CD8-positive, alpha-beta memory T cell (primary cell): ENCODE measurements around the gene AK9. TPM values are rescaled to one million over a fixed set of nuclear protein-coding genes. Genes with fewer than 3 reads are reported as not detected.

Source experiments
- CTCF ChIA-PET: fragments of 350-600 bp; sonication (Branson Sonifier 250); formaldehyde crosslinking; loops from one replicate; lab custom pipeline; 2021; ENCODE audit warnings: antibody characterized with exemption; lab: Charles Lee
- POLR2A ChIA-PET: fragments of 350-600 bp; sonication (Branson Sonifier 250); formaldehyde crosslinking; loops from one replicate; lab custom pipeline; 2021; ENCODE audit warnings: antibody characterized with exemption; lab: Charles Lee
- DNase-seq, 5 donors: peaks; one replicate each; pipeline versions ENCODE4 v3.0.0 to v3.0.0-alpha.2; 2020 to 2022; ENCODE audit warnings: mixed read lengths in 1 of 5
- H3K27ac ChIP-seq: one replicate; pipeline ENCODE4 v1.7.0; 2013; ENCODE audit warnings: low read depth, mild to moderate bottlenecking, low read length, moderate library complexity
- H3K27me3 ChIP-seq: 2 replicates; pipeline ENCODE4 v1.7.0; 2013; ENCODE audit warnings: low read length, mild to moderate bottlenecking; ENCODE audit not compliant: insufficient read depth, poor library complexity, severe bottlenecking
- H3K36me3 ChIP-seq: 2 replicates; pipeline ENCODE4 v1.7.0; 2013; ENCODE audit warnings: mild to moderate bottlenecking, low read length, moderate library complexity; ENCODE audit not compliant: insufficient read depth
- H3K4me1 ChIP-seq: 2 replicates; pipeline ENCODE4 v1.7.0; 2013; ENCODE audit warnings: mild to moderate bottlenecking, low read length, moderate library complexity; ENCODE audit not compliant: insufficient read depth
- H3K4me3 ChIP-seq: 2 replicates; pipeline ENCODE4 v1.7.0; 2013; ENCODE audit warnings: mild to moderate bottlenecking, low read length
- H3K9me3 ChIP-seq: 2 replicates; pipeline ENCODE4 v1.7.0; 2013; ENCODE audit warnings: mild to moderate bottlenecking, low read length
- H3K27ac Mint-ChIP-seq, 8 donors: one replicate each; pipeline ENCODE4 v1.8.0; 2020 to 2021; ENCODE audit warnings: mixed read lengths in 8 of 8, mild to moderate bottlenecking in 6 of 8, inconsistent platforms in 3 of 8, moderate library complexity in 3 of 8
- H3K27me3 Mint-ChIP-seq, 2 donors: one replicate each; pipeline ENCODE4 v1.8.0; 2020 to 2021; ENCODE audit warnings: mixed read lengths in 2 of 2, mild to moderate bottlenecking in 1 of 2, moderate library complexity in 1 of 2
- H3K36me3 Mint-ChIP-seq, 3 donors: one replicate each; pipeline ENCODE4 v1.8.0; 2020 to 2021; ENCODE audit warnings: mixed read lengths in 3 of 3, inconsistent platforms in 1 of 3, mild to moderate bottlenecking in 1 of 3
- H3K4me1 Mint-ChIP-seq, 3 donors: one replicate each; pipeline ENCODE4 v1.8.0; 2020 to 2021; ENCODE audit warnings: mixed read lengths in 3 of 3, inconsistent platforms in 1 of 3, mild to moderate bottlenecking in 1 of 3
- H3K4me3 Mint-ChIP-seq, 7 donors: one replicate each; pipeline ENCODE4 v1.8.0; 2020 to 2021; ENCODE audit warnings: mixed read lengths in 7 of 7, mild to moderate bottlenecking in 6 of 7, moderate library complexity in 4 of 7, inconsistent platforms in 2 of 7
- H3K9me3 Mint-ChIP-seq, 5 donors: one replicate each; pipeline ENCODE4 v1.8.0; 2020 to 2022; ENCODE audit warnings: mixed read lengths in 5 of 5, mild to moderate bottlenecking in 3 of 5, moderate library complexity in 2 of 5, inconsistent platforms in 1 of 5
- polyA plus RNA-seq: library from polyadenylated mRNA; unstranded; fragments of 300-500 nt; fragmentation: Illumina TruSeq; gene quantifications from one replicate; pipeline ENCODE4 v1.2.3, GENCODE V29; 2021
- total RNA-seq, 2 experiments: library from RNA; stranded (reverse); gene quantifications; one replicate each; pipeline ENCODE4 v1.2.3, GENCODE V29; 2021

Gene AK9
- total and polyA plus RNA-seq, 3 experiments from 2014 or later: 5.1 to 6.8 (median 5.6) TPM

GRCh38 chr6:109449064-109449794 lies 241.8 kb downstream of the AK9 start:
- Mint-ChIP-seq H3K9me3 (no peaks in the 10 kb centered on the region), H3K4me3 (peak overlapping the region in 6 of 7 donors; percentile 24 to 82 (median 49)), H3K27me3 (peaks cover 0 to 1% of the 10 kb centered on the region in 2 donors), H3K27ac (peak overlapping the region; percentile 61 to 94 (median 78)), H3K36me3 (peaks cover 0 to 51% (median 5%) of the 10 kb centered on the region in 3 donors), H3K4me1 (peaks cover 38 to 56% (median 39%) of the 10 kb centered on the region in 3 donors)
- no peak overlapping the region for H3K4me3 ChIP-seq
- H3K27ac ChIP-seq: no peak overlapping the region
- H3K4me1 ChIP-seq: peaks cover 31% of the 10 kb centered on the region
- POLR2A ChIA-PET: interaction anchor here (0.5 to 3.1 kb wide), 4 partner anchors 8 to 1723 kb away, joined by 3 to 15 read pairs (median 3); partner anchors contain the start of genes PPIL6 and SMPD2
- CTCF ChIA-PET: interaction anchor here (0.7 to 4.2 kb wide), 3 partner anchors 8 to 262 kb away, joined by 3 to 21 read pairs (median 4); partner anchors contain the start of genes PPIL6 and SMPD2
- no peaks in the 10 kb centered on the region for H3K9me3 ChIP-seq
- no peak for DNase-seq
- no peaks in the 10 kb centered on the region for H3K36me3 ChIP-seq
- no peaks in the 10 kb centered on the region for H3K27me3 ChIP-seq

GRCh38 chr6:109448615-109449014 lies 242.4 kb downstream of the AK9 start:
- H3K27me3 ChIP-seq: no peaks in the 10 kb centered on the region
- H3K36me3 Mint-ChIP-seq: peaks cover 0 to 56% (median 5%) of the 10 kb centered on the region in 3 donors
- H3K9me3 Mint-ChIP-seq: no peaks in the 10 kb centered on the region
- peak overlapping the region; percentile 8 to 89 (median 76) for H3K27ac Mint-ChIP-seq
- peak overlapping the region in 1 of 7 donors; percentile 35 for H3K4me3 Mint-ChIP-seq
- H3K27me3 Mint-ChIP-seq: peaks cover 0 to 1% of the 10 kb centered on the region in 2 donors
- H3K9me3 ChIP-seq: no peaks in the 10 kb centered on the region
- no peaks in the 10 kb centered on the region for H3K36me3 ChIP-seq
- peaks cover 25% of the 10 kb centered on the region for H3K4me1 ChIP-seq
- no peak overlapping the region for H3K4me3 ChIP-seq
- ChIA-PET POLR2A (no interaction called here), CTCF (interaction anchor here (0.7 to 2.3 kb wide), 3 partner anchors 65 to 261 kb away, joined by 3 to 7 read pairs (median 4); no protein-coding TSS in a partner anchor)
- H3K4me1 Mint-ChIP-seq: peaks cover 33 to 50% (median 33%) of the 10 kb centered on the region in 3 donors
- no peak overlapping the region for H3K27ac ChIP-seq
- no peak for DNase-seq

- Mint-ChIP-seq H3K27ac (peak overlapping the region; percentile 8 to 89 (median 76)), H3K9me3 (no peaks in the 10 kb centered on the region), H3K4me3 (peak overlapping the region in 1 of 7 donors; percentile 35), H3K36me3 (peaks cover 0 to 62% (median 5%) of the 10 kb centered on the region in 3 donors), H3K4me1 (peaks cover 35 to 53% (median 39%) of the 10 kb centered on the region in 3 donors), H3K27me3 (peaks cover 0 to 1% of the 10 kb centered on the region in 2 donors)
- no peak for DNase-seq
- Histone ChIP-seq H3K36me3 (no peaks in the 10 kb centered on the region), H3K27ac (no peak overlapping the region), H3K4me1 (peaks cover 19% of the 10 kb centered on the region), H3K27me3 (no peaks in the 10 kb centered on the region), H3K4me3 (no peak overlapping the region), H3K9me3 (no peaks in the 10 kb centered on the region)
- ChIA-PET POLR2A (no interaction called here), CTCF (interaction anchor here (1.0 to 2.3 kb wide), 3 partner anchors 9 to 260 kb away, joined by 4 to 7 read pairs (median 4); no protein-coding TSS in a partner anchor)
Measured at GRCh38 chr6:109447878-109448555, 243.0 kb downstream of the AK9 start.

- no peak overlapping the region for H3K27ac ChIP-seq
- no peaks in the 10 kb centered on the region for H3K27me3 ChIP-seq
- ChIA-PET POLR2A (interaction anchor here (0.5 to 0.6 kb wide), 2 partner anchors 1252 to 1428 kb away, joined by 4 read pairs; no protein-coding TSS in a partner anchor), CTCF (interaction anchor here (1.0 to 2.3 kb wide), 4 partner anchors 9 to 63 kb away, joined by 3 to 7 read pairs (median 4); partner anchors contain the start of gene ZBTB24)
- Mint-ChIP-seq H3K36me3 (peaks cover 0 to 63% (median 5%) of the 10 kb centered on the region in 3 donors), H3K4me1 (peaks cover 36 to 58% (median 44%) of the 10 kb centered on the region in 3 donors), H3K4me3 (no peak overlapping the region), H3K9me3 (no peaks in the 10 kb centered on the region), H3K27ac (peak overlapping the region in 2 of 8 donors; percentile 23 to 91), H3K27me3 (peaks cover 0 to 1% of the 10 kb centered on the region in 2 donors)
- H3K9me3 ChIP-seq: no peaks in the 10 kb centered on the region
- H3K4me1 ChIP-seq: peaks cover 22% of the 10 kb centered on the region
- DNase-seq: no peak
- no peak overlapping the region for H3K4me3 ChIP-seq
- no peaks in the 10 kb centered on the region for H3K36me3 ChIP-seq
Measured at GRCh38 chr6:109447087-109447486, 243.9 kb downstream of the AK9 start.

- ChIA-PET CTCF (interaction anchor here (0.9 to 2.3 kb wide), 4 partner anchors 17 to 63 kb away, joined by 3 to 7 read pairs (median 3); partner anchors contain the start of gene ZBTB24), POLR2A (no interaction called here)
Measured at GRCh38 chr6:109446541-109446940, 244.5 kb downstream of the AK9 start.

GRCh38 chr6:109446072-109446471 lies 244.9 kb downstream of the AK9 start:
- H3K4me3 ChIP-seq: no peak overlapping the region
- no peak overlapping the region for H3K27ac ChIP-seq
- no peaks in the 10 kb centered on the region for H3K27me3 ChIP-seq
- no peaks in the 10 kb centered on the region for H3K9me3 ChIP-seq
- Mint-ChIP-seq H3K36me3 (peaks cover 0 to 62% (median 5%) of the 10 kb centered on the region in 3 donors), H3K27ac (peak overlapping the region in 6 of 8 donors; percentile 35 to 95 (median 78)), H3K27me3 (peaks cover 0 to 3% of the 10 kb centered on the region in 2 donors), H3K4me1 (peaks cover 45 to 62% (median 54%) of the 10 kb centered on the region in 3 donors), H3K9me3 (no peaks in the 10 kb centered on the region), H3K4me3 (peak overlapping the region in 1 of 7 donors; percentile 10)
- DNase-seq: no peak
- ChIA-PET CTCF (interaction anchor here (0.9 to 1.3 kb wide), 3 partner anchors 18 to 35 kb away, joined by 3 read pairs; no protein-coding TSS in a partner anchor), POLR2A (interaction anchor here (1.1 kb wide), 1 partner anchor 63 kb away, joined by 3 read pairs; no protein-coding TSS in a partner anchor)
- peaks cover 32% of the 10 kb centered on the region for H3K4me1 ChIP-seq
- H3K36me3 ChIP-seq: no peaks in the 10 kb centered on the region

More at GRCh38 chr6:109446541-109446940, 244.5 kb downstream of the AK9 start:
- Histone ChIP-seq H3K4me3 (no peak overlapping the region), H3K4me1 (peaks cover 28% of the 10 kb centered on the region), H3K27ac (no peak overlapping the region), H3K36me3 (no peaks in the 10 kb centered on the region), H3K27me3 (no peaks in the 10 kb centered on the region), H3K9me3 (no peaks in the 10 kb centered on the region)
- DNase-seq: no peak
- Mint-ChIP-seq H3K9me3 (no peaks in the 10 kb centered on the region), H3K4me3 (peak overlapping the region in 1 of 7 donors; percentile 10), H3K4me1 (peaks cover 41 to 58% (median 49%) of the 10 kb centered on the region in 3 donors), H3K27ac (peak overlapping the region in 7 of 8 donors; percentile 29 to 95 (median 77)), H3K27me3 (peaks cover 0 to under 1% of the 10 kb centered on the region in 2 donors), H3K36me3 (peaks cover 0 to 61% (median 5%) of the 10 kb centered on the region in 3 donors)

- no peak overlapping the region for H3K27ac ChIP-seq
- Mint-ChIP-seq H3K36me3 (peaks cover 0 to 60% (median 5%) of the 10 kb centered on the region in 3 donors), H3K27ac (peak overlapping the region in 4 of 8 donors; percentile 42 to 95 (median 49)), H3K4me3 (peak overlapping the region in 1 of 7 donors; percentile 55), H3K27me3 (peaks cover 0 to 3% of the 10 kb centered on the region in 2 donors), H3K9me3 (no peaks in the 10 kb centered on the region), H3K4me1 (peaks cover 41 to 57% (median 50%) of the 10 kb centered on the region in 3 donors)
- no peaks in the 10 kb centered on the region for H3K27me3 ChIP-seq
- H3K4me1 ChIP-seq: peaks cover 28% of the 10 kb centered on the region
- ChIA-PET CTCF (interaction anchor here (0.9 to 1.2 kb wide), 2 partner anchors 31 to 35 kb away, joined by 3 read pairs; no protein-coding TSS in a partner anchor), POLR2A (interaction anchor here (1.0 to 1.7 kb wide), 3 partner anchors 8 to 62 kb away, joined by 3 to 4 read pairs (median 3); no protein-coding TSS in a partner anchor)
- no peak overlapping the region for H3K4me3 ChIP-seq
- H3K9me3 ChIP-seq: no peaks in the 10 kb centered on the region
- H3K36me3 ChIP-seq: no peaks in the 10 kb centered on the region
- no peak for DNase-seq
Measured at GRCh38 chr6:109445382-109445781, 245.6 kb downstream of the AK9 start.
